Caco-2 (cell line): ENCODE data around the gene PNLIP. TPM values are rescaled to one million over a fixed set of nuclear protein-coding genes. Genes with fewer than 3 reads are reported as not detected.

Experiments used
- BruUV-seq: library from RNA; stranded (reverse); fragments of 400-500 nt; replicated peaks from 2 replicates; lab custom pipeline; 2021; lab: Mats Ljungman, UMichigan
- CTCF ChIA-PET: fragments of 300-600 bp; sonication (Branson Sonifier 250); formaldehyde crosslinking; loops from one replicate; lab custom pipeline; 2022; ENCODE audit warnings: antibody characterized with exemption; lab: Charles Lee
- POLR2A ChIA-PET: fragments of 300-600 bp; sonication (Branson Sonifier 250); formaldehyde crosslinking; loops from one replicate; lab custom pipeline; 2022; ENCODE audit warnings: antibody characterized with exemption; lab: Charles Lee
- DNase-seq, 2 experiments: peaks; one replicate each; pipeline versions ENCODE4 v3.0.0 to v3.0.0-alpha.2; 2020 to 2022
- H3K27me3 ChIP-seq: replicated peaks from 2 replicates; pipeline ENCODE4 v1.6.0; 2011; ENCODE audit warnings: low read length; ENCODE audit not compliant: control insufficient read depth, insufficient read depth
- H3K36me3 ChIP-seq: 2 replicates; pipeline ENCODE4 v1.5.1; 2011; ENCODE audit warnings: low read length; ENCODE audit not compliant: control insufficient read depth, insufficient read depth
- H3K4me1 ChIP-seq: fragments of 250-450 bp; sonication (Bioruptor Pico); 2 replicates; pipeline ENCODE4 v1.5.1; 2020; ENCODE audit warnings: mild to moderate bottlenecking
- H3K4me3 ChIP-seq: 2 replicates; pipeline ENCODE4 v1.5.1; 2011; ENCODE audit warnings: low read depth, mild to moderate bottlenecking, control low read depth, low read length
- H3K9me3 ChIP-seq: fragments of 250-450 bp; sonication (Bioruptor Pico); 2 replicates; pipeline ENCODE4 v1.5.1; 2020; ENCODE audit warnings: mild to moderate bottlenecking, moderate library complexity
- H3K27ac Mint-ChIP-seq: one replicate; pipeline ENCODE4 v1.8.0; 2022; ENCODE audit warnings: mixed read lengths; ENCODE audit not compliant: unreplicated experiment
- H3K27me3 Mint-ChIP-seq: one replicate; pipeline ENCODE4 v1.8.0; 2022; ENCODE audit warnings: mixed read lengths; ENCODE audit not compliant: insufficient read depth, unreplicated experiment
- H3K36me3 Mint-ChIP-seq: one replicate; pipeline ENCODE4 v1.8.0; 2022; ENCODE audit warnings: mild to moderate bottlenecking, mixed read lengths; ENCODE audit not compliant: insufficient read depth, unreplicated experiment
- H3K4me1 Mint-ChIP-seq: one replicate; pipeline ENCODE4 v1.8.0; 2022; ENCODE audit warnings: low read depth, mixed read lengths; ENCODE audit not compliant: unreplicated experiment
- H3K4me3 Mint-ChIP-seq: one replicate; pipeline ENCODE4 v1.8.0; 2022; ENCODE audit warnings: mild to moderate bottlenecking, moderate library complexity, mixed read lengths; ENCODE audit not compliant: unreplicated experiment
- H3K9me3 Mint-ChIP-seq: one replicate; pipeline ENCODE4 v1.8.0; 2022; ENCODE audit warnings: mixed read lengths; ENCODE audit not compliant: unreplicated experiment
- intact Hi-C: fragments of 100-400 bp; cut with micrococcal nuclease; formaldehyde crosslinking; loops from one replicate; pipeline ENCODE4 v1.10.0; 2022; ENCODE audit not compliant: unreplicated experiment
- total RNA-seq: library from RNA; stranded (reverse); gene quantifications from 2 replicates; pipeline ENCODE4 v1.2.3, GENCODE V29; 2022
- TF ChIP-seq, protein P1 (sequence below), 2 experiments: fragments of 200-600 bp in 1 of 2; IDR thresholded peaks; 1 replicate in 1 of 2; 2 replicates in 1 of 2; pipeline versions ENCODE4 v1.5.1 to v1.8.0; 2011 to 2022; ENCODE audit warnings: antibody characterized with exemption in 1 of 2, control low read depth in 1 of 2, inconsistent platforms in 1 of 2, low read depth in 1 of 2, low read length in 1 of 2, mild to moderate bottlenecking in 1 of 2, moderate library complexity in 1 of 2; ENCODE audit not compliant: insufficient read depth in 1 of 2, severe bottlenecking in 1 of 2, unreplicated experiment in 1 of 2

PNLIP gene
- total RNA-seq, 1 experiment from 2014 or later, result not detected

DNA sequence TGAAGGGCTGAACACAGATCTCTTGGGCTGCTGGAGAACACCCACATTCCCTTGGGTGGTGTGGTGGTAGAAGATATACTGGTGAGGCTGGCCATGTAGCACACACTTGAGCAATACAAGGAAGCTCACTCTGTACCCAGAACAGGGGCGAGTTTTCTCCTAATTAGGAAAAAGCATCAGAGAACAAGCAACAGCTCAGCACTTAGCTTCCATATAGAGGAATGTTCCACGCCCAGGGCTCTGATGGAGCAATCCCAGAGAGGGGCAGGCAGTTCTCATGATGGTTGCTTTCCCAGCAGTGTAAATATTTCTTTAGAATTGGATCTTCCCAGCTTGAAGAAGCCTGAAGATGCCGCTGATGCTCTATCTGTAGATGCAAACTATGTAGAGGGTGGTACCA, 21.0 kb upstream of the PNLIP start:
- Mint-ChIP-seq H3K4me3 (no peak overlapping the region), H3K4me1 (no peaks in the 10 kb centered on the region), H3K36me3 (no peaks in the 10 kb centered on the region), H3K9me3 (no peaks in the 10 kb centered on the region), H3K27me3 (peaks cover 9% of the 10 kb centered on the region), H3K27ac (no peak overlapping the region)
- Histone ChIP-seq H3K9me3 (no peaks in the 10 kb centered on the region), H3K4me1 (no peaks in the 10 kb centered on the region), H3K36me3 (no peaks in the 10 kb centered on the region), H3K4me3 (no peak overlapping the region), H3K27me3 (no peaks in the 10 kb centered on the region; the same call in 1 of the 2 replicates)
- no TSS peak for BruUV-seq
- CTCF ChIA-PET, result no interaction called here
- intact Hi-C loops, result no loop called here
- DNase-seq, result no peak
- POLR2A ChIA-PET, result interaction anchor here (0.6 kb wide), 1 partner anchor 1053 kb away, joined by 3 read pairs; no protein-coding TSS in a partner anchor
- TF ChIP-seq, protein P1, sequence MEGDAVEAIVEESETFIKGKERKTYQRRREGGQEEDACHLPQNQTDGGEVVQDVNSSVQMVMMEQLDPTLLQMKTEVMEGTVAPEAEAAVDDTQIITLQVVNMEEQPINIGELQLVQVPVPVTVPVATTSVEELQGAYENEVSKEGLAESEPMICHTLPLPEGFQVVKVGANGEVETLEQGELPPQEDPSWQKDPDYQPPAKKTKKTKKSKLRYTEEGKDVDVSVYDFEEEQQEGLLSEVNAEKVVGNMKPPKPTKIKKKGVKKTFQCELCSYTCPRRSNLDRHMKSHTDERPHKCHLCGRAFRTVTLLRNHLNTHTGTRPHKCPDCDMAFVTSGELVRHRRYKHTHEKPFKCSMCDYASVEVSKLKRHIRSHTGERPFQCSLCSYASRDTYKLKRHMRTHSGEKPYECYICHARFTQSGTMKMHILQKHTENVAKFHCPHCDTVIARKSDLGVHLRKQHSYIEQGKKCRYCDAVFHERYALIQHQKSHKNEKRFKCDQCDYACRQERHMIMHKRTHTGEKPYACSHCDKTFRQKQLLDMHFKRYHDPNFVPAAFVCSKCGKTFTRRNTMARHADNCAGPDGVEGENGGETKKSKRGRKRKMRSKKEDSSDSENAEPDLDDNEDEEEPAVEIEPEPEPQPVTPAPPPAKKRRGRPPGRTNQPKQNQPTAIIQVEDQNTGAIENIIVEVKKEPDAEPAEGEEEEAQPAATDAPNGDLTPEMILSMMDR (IDR thresholded peaks at IDR 0.05; ENCODE audit: insufficient read depth in 1 of 2, low read depth in 1 of 2, low read length in 1 of 2, severe bottlenecking in 1 of 2, unreplicated experiment in 1 of 2), result no peak

DNA sequence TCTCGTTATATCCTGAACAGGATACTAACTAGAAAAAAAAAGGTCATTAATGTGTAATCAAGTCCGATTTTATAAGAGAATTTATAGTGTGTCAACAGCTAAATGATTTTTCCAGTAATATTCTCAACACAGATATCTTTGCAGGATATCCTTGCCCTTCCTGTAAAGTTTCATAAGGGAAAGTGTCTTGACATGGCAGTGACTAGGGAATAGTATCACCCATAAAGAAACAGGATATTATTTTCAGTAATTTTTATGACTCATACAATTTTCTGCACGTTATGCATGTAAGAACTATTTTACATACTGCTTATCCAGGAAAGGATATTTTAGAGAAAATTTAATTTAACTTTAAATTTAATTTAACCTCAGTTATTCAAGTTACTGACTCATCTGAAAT, 19.5 kb upstream of the PNLIP start:
- BruUV-seq, result no TSS peak
- DNase-seq, result no peak
- Histone ChIP-seq H3K4me1 (no peaks in the 10 kb centered on the region), H3K36me3 (no peaks in the 10 kb centered on the region), H3K4me3 (no peak overlapping the region), H3K9me3 (no peaks in the 10 kb centered on the region), H3K27me3 (no peaks in the 10 kb centered on the region; the same call in 1 of the 2 replicates)
- Mint-ChIP-seq H3K36me3 (no peaks in the 10 kb centered on the region), H3K4me1 (no peaks in the 10 kb centered on the region), H3K27me3 (peaks cover 9% of the 10 kb centered on the region), H3K4me3 (no peak overlapping the region), H3K9me3 (peaks cover 11% of the 10 kb centered on the region), H3K27ac (no peak overlapping the region)
- CTCF ChIA-PET, result no interaction called here
- POLR2A ChIA-PET, result no interaction called here
- intact Hi-C loops, result no loop called here
- TF ChIP-seq, protein P1 (IDR thresholded peaks at IDR 0.05; ENCODE audit: insufficient read depth in 1 of 2, low read depth in 1 of 2, low read length in 1 of 2, severe bottlenecking in 1 of 2, unreplicated experiment in 1 of 2), result no peak

DNA sequence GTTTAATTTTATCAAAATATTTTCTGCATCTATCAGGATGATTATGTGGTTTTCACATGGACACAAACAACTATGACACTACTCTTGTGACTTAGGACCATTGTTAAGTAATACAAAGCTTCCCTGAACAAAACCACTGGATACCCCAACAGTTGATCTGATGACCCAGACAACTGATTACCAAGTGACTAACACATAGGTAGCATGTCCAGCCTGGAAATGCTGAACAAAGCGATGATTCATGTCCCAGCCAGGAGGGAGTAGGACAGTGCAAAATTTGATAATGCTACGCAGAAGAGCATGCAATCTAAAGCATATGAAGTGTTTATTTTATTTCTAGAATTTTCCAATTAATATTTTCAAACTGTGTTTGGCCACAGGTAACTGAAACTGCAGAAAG, 8.9 kb upstream of the PNLIP start:
- TF ChIP-seq, protein P1 (IDR thresholded peaks at IDR 0.05; ENCODE audit: insufficient read depth in 1 of 2, low read depth in 1 of 2, low read length in 1 of 2, severe bottlenecking in 1 of 2, unreplicated experiment in 1 of 2), result no peak
- H3K4me1 ChIP-seq, result no peaks in the 10 kb centered on the region
- Mint-ChIP-seq H3K27ac (no peak overlapping the region), H3K36me3 (no peaks in the 10 kb centered on the region), H3K4me1 (no peaks in the 10 kb centered on the region), H3K27me3 (peaks cover 18% of the 10 kb centered on the region), H3K4me3 (no peak overlapping the region), H3K9me3 (peaks cover 21% of the 10 kb centered on the region)
- BruUV-seq, result no TSS peak
- intact Hi-C loops, result no loop called here
- no peak overlapping the region for H3K4me3 ChIP-seq
- no peak for DNase-seq
- H3K27me3 ChIP-seq, result peaks cover 2% of the 10 kb centered on the region; the same call in 1 of the 2 replicates
- no peaks in the 10 kb centered on the region for H3K36me3 ChIP-seq
- ChIA-PET CTCF (no interaction called here), POLR2A (no interaction called here)
- peaks cover 3% of the 10 kb centered on the region; the same call in 1 of the 2 replicates for H3K9me3 ChIP-seq
